ENCODE results near the gene SENP3.

SENP3 gene

DNA sequence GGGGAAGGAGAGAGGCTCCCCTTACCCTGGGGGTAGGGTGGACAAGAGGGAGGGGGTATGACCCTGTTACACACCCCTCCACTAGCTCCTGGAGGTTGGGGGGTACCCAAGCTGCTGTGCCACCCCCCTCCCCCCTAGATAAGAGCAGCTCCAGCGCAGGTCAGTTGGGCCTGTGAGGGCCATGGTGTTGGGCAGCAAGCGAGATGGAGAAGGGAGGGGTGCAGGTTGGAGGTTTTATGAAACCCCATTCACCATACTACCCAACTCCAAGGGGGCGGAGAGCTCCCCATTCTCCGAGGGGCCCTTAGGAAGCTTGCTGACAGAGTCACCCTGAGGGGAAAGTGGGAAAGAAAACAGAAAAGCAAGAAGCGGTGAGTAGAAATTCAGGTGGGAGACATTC is 29.9 kb downstream of the SENP3 start:
- TF ChIP-seq FOXP2 (optimal IDR thresholded peaks at IDR 0.05; ENCODE audit: borderline replicate concordance, extremely low read depth, extremely low read length, insufficient read depth) (no peak), POLR2AphosphoS5 (IDR thresholded peaks at IDR 0.05; ENCODE audit: low read depth, low read length) (no peak), TAF1 (IDR thresholded peaks at IDR 0.05; ENCODE audit: borderline replicate concordance, insufficient read depth, low read length) (no peak), SIN3A (IDR thresholded peaks at IDR 0.05; ENCODE audit: borderline replicate concordance, insufficient read depth, low read length) (no peak), REST (IDR thresholded peaks at IDR 0.05; ENCODE audit: insufficient read depth in 1 of 2, low read depth in 2 of 2, low read length in 2 of 2) (no peak)

DNA sequence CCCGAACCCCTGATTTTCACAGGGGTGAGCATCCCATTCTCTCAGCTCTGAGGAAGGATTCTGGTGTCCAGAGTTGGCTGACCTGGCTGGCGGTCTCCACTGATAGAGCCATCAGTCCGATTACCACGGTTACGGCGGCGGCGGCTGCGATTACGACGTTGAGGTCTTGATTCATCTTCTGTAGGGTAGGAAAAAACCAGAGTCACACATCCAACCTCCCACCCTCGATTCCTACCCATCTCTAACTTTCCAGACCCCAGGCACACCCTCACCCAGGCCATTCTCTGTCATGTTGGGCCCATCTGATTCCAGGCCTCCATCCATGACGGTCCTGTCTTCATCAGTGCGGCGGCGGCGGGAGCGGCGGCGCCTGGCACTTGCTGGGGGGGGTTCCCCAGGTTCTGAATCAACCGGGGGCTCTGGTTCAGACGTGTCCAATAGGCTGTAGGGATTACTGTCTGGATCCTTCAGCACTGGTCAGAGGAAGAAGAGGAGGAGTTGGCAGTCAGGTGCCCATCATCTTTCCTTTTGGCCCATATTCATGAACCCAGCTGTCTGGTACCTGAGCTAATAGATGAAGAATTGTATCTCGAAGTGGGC is 30.8 kb downstream of the SENP3 start:
- TF ChIP-seq FOXP2 (optimal IDR thresholded peaks at IDR 0.05; ENCODE audit: borderline replicate concordance, extremely low read depth, extremely low read length, insufficient read depth) (no peak), TAF1 (IDR thresholded peaks at IDR 0.05; ENCODE audit: borderline replicate concordance, insufficient read depth, low read length) (no peak), REST (IDR thresholded peaks at IDR 0.05; ENCODE audit: insufficient read depth in 1 of 2, low read depth in 2 of 2, low read length in 2 of 2) (no peak), POLR2AphosphoS5 (IDR thresholded peaks at IDR 0.05; ENCODE audit: low read depth, low read length) (no peak), SIN3A (IDR thresholded peaks at IDR 0.05; ENCODE audit: borderline replicate concordance, insufficient read depth, low read length) (no peak)

DNA sequence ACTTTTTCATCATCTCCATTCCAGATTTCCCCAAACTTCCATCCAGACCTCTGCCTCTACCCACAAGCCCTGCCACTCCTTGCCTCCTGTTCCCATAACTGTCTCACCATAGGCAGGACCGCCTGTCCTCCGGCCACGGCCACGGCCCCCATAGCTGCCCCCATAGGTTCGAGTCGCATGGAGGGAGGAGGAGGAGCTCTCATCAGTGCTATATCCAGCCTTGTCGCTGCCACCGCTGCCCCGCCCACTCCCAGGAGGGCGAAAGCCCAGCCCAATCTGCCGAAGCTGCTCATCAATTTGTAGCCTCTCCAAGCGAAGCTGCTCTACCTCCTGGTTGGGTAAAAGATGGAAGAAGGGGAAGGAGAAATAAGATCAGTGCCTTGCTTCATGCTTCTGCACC is 31.6 kb downstream of the SENP3 start:
- no peak for TF ChIP-seq TAF1 (IDR thresholded peaks at IDR 0.05; ENCODE audit: borderline replicate concordance, insufficient read depth, low read length)
- TF ChIP-seq REST (IDR thresholded peaks at IDR 0.05; ENCODE audit: insufficient read depth in 1 of 2, low read depth in 2 of 2, low read length in 2 of 2), result no peak
- TF ChIP-seq POLR2AphosphoS5 (IDR thresholded peaks at IDR 0.05; ENCODE audit: low read depth, low read length), result no peak
- TF ChIP-seq SIN3A (IDR thresholded peaks at IDR 0.05; ENCODE audit: borderline replicate concordance, insufficient read depth, low read length), result no peak
- no peak for TF ChIP-seq FOXP2 (optimal IDR thresholded peaks at IDR 0.05; ENCODE audit: borderline replicate concordance, extremely low read depth, extremely low read length, insufficient read depth)

GRCh38 chr17:7606280-7606679 is 44.6 kb downstream of the SENP3 start:
- TF ChIP-seq FOXP2 (optimal IDR thresholded peaks at IDR 0.05; ENCODE audit: borderline replicate concordance, extremely low read depth, extremely low read length, insufficient read depth), result no peak
- no peak for TF ChIP-seq TAF1 (IDR thresholded peaks at IDR 0.05; ENCODE audit: borderline replicate concordance, insufficient read depth, low read length)
- TF ChIP-seq POLR2AphosphoS5 (IDR thresholded peaks at IDR 0.05; ENCODE audit: low read depth, low read length), result no peak
- no peak for TF ChIP-seq REST (IDR thresholded peaks at IDR 0.05; ENCODE audit: insufficient read depth in 1 of 2, low read depth in 2 of 2, low read length in 2 of 2)
- no peak for TF ChIP-seq SIN3A (IDR thresholded peaks at IDR 0.05; ENCODE audit: borderline replicate concordance, insufficient read depth, low read length)

All from PFSK-1 (cell line).